ENCODE measurements around the gene EFCAB12. TPM values are rescaled to one million over a fixed set of nuclear protein-coding genes. Genes with fewer than 3 reads are reported as not detected.

EFCAB12 gene
- under 0.01 TPM in 2 replicates for total RNA-seq

- peak; percentile 94 for DNase-seq (ENCODE audit: low read depth in 2 of 2)
Measured at GRCh38 chr3:129428376-129429079, at the start of gene EFCAB12. Gene EFCAB12, minus strand, starts transcription at chr3:129428636. Its CDS starts 148 bp downstream, at chr3:129428488.

GRCh38 chr3:129476586-129476985 lies 48.1 kb upstream of the EFCAB12 start:
- no peak for DNase-seq (ENCODE audit: low read depth in 2 of 2)

GRCh38 chr3:129475863-129476262 lies 47.4 kb upstream of the EFCAB12 start:
- DNase-seq (ENCODE audit: low read depth in 2 of 2): no peak

GRCh38 chr3:129474984-129475804 lies 46.8 kb upstream of the EFCAB12 start:
- no peak for DNase-seq (ENCODE audit: low read depth in 2 of 2)

GRCh38 chr3:129473769-129474152 lies 45.3 kb upstream of the EFCAB12 start:
- no peak for DNase-seq (ENCODE audit: low read depth in 2 of 2)

GRCh38 chr3:129473067-129473768 lies 44.8 kb upstream of the EFCAB12 start:
- no peak for DNase-seq (ENCODE audit: low read depth in 2 of 2)

GRCh38 chr3:129470861-129471260 lies 42.4 kb upstream of the EFCAB12 start:
- DNase-seq (ENCODE audit: low read depth in 2 of 2): no peak

- DNase-seq (ENCODE audit: low read depth in 2 of 2): peak in 1 of 2 donors; percentile 57
Measured at GRCh38 chr3:129469026-129469425, 40.6 kb upstream of the EFCAB12 start.

- DNase-seq (ENCODE audit: low read depth in 2 of 2): no peak
Measured at GRCh38 chr3:129467932-129468331, 39.5 kb upstream of the EFCAB12 start.

- DNase-seq (ENCODE audit: low read depth in 2 of 2): no peak
Measured at GRCh38 chr3:129463716-129464115, 35.3 kb upstream of the EFCAB12 start.

GRCh38 chr3:129463094-129463493 lies 34.7 kb upstream of the EFCAB12 start:
- no peak for DNase-seq (ENCODE audit: low read depth in 2 of 2)

- DNase-seq (ENCODE audit: low read depth in 2 of 2): no peak
Measured at GRCh38 chr3:129462361-129462968, 34.0 kb upstream of the EFCAB12 start.

- no peak for DNase-seq (ENCODE audit: low read depth in 2 of 2)
Measured at GRCh38 chr3:129461461-129462146, 33.2 kb upstream of the EFCAB12 start.

- DNase-seq (ENCODE audit: low read depth in 2 of 2): peak in 1 of 2 donors; percentile 48
Measured at GRCh38 chr3:129461022-129461421, 32.6 kb upstream of the EFCAB12 start.

- no peak for DNase-seq (ENCODE audit: low read depth in 2 of 2)
Measured at GRCh38 chr3:129460572-129460971, 32.1 kb upstream of the EFCAB12 start.

GRCh38 chr3:129460155-129460554 lies 31.7 kb upstream of the EFCAB12 start:
- DNase-seq (ENCODE audit: low read depth in 2 of 2): no peak

- no peak for DNase-seq (ENCODE audit: low read depth in 2 of 2)
Measured at GRCh38 chr3:129453732-129454131, 25.3 kb upstream of the EFCAB12 start.

GRCh38 chr3:129449279-129450115 lies 21.1 kb upstream of the EFCAB12 start:
- peak; percentile 57 to 60 for DNase-seq (ENCODE audit: low read depth in 2 of 2)

GRCh38 chr3:129448186-129448895 lies 19.9 kb upstream of the EFCAB12 start:
- no peak for DNase-seq (ENCODE audit: low read depth in 2 of 2)

GRCh38 chr3:129446926-129447325 lies 18.5 kb upstream of the EFCAB12 start:
- DNase-seq (ENCODE audit: low read depth in 2 of 2): no peak

All from lung microvascular endothelial cell (primary cell).